Hematopoietic multipotent progenitor cell (in vitro differentiated cells): Measurements from ENCODE around the gene SELPLG. TPM values are rescaled to one million over a fixed set of nuclear protein-coding genes. Genes with fewer than 3 reads are reported as not detected.

Experiments
- DNase-seq, 3 donors: peaks; one replicate each; pipeline ENCODE4 v3.0.0-alpha.2; 2011 to 2015; ENCODE audit warnings: low read depth in 2 of 3, low spot score in 2 of 3
- total RNA-seq: library from RNA; depleted of rRNA; stranded (reverse); fragments of >200 nt; gene quantifications from one replicate; pipeline ENCODE4 v1.2.3, GENCODE V29; 2012

The SELPLG gene
- total RNA-seq, 1 donor: 103 TPM

DNA sequence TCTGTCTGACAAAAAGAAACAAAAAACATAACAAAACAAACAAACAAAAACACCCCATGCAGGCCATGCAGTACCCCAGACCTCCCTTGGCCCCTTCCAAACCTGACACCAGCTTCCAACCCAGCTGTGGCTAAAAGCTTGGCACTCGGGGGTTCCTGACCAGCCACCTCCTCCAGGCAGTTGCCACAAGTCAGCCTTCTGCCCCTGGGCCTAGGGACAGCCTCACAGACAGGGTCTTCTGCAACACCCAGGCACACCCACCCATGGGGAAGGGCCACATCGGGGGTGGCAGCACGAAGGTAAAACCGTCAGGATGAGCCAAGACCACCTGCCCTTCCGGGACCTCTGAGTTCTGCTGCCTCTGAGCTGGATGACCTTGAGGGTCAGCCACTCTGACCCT, 25.1 kb downstream of the SELPLG start:
- no peak for DNase-seq

DNA sequence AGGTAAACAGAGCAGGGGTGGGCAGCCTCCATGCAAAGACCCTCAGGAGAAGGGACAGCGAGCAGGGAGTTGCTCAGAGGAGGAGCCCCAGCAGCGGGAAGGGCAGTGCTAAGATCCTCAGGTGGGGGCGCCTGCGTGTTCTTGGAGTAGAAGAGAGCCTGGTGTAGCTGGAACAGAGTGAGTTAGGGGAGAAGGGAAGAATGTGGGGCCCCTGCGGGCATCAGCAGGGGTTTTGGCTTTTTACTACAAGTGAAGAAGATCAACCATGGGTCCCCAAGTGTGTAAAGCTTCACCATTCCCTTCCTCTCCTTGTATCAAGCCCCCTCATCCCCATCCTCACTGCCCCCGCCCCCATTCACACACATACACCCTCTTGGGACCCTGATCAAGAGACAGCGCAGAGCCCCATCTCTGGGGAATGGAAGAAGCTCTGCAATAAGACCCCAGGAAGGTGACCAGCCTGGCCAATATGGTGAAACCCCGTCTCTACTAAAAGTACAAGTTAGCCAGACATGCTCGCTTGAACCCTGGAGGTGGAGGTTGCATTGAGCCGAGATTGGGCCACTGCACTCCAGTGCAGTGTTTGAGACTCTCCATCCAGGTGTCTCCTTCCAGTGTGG, 25.6 kb downstream of the SELPLG start:
- no peak for DNase-seq

DNA sequence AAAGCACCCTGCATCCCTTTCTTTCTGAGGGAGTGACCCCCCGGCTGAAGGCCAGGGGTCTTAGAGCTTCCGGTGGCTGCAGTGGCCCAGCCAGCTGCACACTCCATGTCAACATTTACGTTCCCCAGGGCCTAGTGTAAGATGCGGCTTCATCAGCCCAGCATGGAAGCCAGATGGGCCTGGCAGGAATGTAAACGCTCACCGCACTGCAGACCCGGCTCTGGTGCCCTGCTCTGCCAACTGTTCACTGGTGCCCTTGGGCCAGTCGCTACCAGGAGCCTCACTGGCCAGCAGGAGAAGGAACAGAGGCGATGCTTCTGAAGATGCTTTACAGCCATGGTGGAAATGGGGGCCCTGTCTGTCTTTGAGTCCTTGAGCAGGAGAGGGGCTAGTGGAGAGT, 27.2 kb downstream of the SELPLG start:
- DNase-seq: no peak

DNA sequence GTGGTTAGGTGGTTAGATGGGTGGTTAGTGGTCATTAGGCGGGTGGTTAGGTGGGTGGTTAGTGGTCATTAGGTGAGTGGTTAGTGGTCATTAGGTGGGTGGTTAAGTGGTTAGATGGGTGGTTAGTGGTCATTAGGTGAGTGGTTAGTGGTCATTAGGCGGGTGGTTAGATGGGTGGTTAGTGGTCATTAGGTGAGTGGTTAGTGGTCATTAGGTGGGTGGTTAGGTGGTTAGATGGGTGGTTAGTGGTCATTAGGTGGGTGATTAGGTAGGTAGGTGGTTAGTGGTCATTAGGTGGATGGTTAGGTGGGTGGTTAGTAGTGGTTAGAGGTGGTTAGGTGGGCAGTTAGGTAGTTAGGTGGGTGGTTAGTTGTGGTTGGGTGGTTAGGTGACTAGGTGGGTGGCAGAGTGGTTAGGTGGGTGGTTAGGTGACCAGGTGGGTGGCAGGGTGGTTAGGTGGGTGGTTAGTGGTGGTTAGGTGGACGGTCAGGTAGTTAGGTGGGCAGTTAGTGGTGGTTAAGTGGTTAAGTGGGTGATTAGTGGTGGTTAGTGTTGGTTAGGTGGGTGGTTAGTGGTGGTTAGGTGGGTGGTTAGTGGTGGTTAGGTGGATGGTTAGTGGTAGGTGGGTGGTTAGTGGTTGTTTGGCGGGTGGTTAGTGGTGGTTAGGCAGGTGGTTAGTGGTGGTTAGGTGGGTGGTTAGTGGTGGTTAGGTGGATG, 27.8 kb downstream of the SELPLG start:
- DNase-seq: no peak

DNA sequence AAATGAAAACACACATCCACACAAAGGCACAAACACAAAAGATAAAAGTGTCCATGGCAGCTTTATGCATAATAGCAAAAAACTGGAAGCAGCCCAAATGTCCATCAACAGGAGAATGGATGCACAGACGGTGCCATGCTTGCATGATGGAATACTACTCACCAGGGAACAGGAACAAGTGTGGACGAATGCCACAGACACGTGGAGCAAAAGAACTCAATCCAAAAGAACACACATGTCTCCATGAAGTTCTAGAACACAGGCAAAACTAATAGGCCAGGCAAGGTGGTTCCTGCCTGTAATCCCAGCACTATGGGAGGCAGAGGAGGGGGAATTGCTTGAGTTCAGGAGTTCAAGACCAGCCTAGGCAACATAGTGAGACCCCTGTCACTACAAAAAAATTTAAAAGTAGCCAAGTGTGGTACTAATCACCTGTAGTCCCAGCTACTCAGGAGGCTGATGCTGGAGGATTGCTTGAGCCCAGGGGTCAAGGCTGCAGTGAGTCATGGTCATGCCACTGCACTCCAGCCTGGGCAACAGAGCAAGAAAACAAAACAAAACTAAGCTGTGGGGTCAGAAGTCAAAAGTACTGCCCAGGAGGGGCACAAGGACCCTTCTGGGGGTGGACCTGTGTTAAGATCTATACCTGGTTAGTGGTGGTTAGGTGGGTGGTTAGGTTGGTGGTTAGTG, 28.5 kb downstream of the SELPLG start:
- peak in 1 of 3 donors; percentile 23 for DNase-seq

DNA sequence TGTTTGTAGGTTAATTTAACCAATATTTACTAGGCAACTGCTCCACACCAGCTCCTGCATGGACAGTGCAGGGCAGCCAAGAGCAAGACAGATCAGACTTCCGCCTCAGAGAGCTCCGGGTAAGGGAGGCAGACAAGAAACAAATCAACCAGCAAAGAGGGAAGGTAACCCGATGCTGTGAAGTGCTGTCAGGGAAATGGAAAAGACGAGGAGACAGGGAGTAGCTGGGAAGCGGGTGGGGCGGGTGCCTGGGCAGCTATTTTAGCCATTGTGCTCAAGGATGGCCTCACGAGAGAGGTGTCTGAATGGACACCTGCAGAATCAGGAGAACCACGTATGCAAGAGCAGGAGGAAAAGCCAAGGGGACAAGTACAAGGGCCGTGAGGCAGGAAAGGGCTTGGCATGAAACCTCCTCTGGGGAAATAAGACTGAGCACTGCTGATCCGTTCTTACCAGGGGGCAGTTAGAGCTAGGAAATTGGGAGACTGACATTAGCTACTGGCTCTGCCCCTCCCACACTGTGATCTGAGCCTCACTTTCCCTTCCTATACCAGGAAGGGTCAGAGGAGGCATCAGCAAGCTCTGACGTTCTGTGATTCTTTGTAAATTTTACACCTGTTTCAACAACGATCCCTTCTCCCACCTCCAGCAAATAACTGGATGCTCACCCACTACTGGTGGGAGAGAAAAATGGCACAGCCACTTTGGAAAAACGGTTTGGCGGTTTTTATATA, 29.3 kb downstream of the SELPLG start:
- no peak for DNase-seq

DNA sequence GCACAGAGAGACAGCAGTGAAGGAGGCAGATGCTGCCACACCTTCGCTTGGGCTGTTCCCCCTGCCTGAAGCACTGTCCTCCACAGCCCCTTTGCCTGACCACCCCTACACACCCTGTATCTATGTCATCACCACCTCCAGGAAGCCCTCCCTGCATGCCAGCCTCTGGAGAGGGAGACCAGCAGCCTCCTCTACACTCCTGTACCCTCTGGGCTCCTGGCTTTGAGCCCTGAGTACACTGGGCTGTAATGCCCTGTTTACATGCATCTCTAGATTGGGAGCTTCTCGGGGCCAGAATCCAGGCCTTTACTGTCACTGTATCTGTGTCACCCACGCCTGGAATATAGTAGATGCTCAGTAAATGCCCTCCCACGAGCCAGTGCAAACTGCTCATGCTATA, 30.0 kb downstream of the SELPLG start:
- no peak for DNase-seq

DNA sequence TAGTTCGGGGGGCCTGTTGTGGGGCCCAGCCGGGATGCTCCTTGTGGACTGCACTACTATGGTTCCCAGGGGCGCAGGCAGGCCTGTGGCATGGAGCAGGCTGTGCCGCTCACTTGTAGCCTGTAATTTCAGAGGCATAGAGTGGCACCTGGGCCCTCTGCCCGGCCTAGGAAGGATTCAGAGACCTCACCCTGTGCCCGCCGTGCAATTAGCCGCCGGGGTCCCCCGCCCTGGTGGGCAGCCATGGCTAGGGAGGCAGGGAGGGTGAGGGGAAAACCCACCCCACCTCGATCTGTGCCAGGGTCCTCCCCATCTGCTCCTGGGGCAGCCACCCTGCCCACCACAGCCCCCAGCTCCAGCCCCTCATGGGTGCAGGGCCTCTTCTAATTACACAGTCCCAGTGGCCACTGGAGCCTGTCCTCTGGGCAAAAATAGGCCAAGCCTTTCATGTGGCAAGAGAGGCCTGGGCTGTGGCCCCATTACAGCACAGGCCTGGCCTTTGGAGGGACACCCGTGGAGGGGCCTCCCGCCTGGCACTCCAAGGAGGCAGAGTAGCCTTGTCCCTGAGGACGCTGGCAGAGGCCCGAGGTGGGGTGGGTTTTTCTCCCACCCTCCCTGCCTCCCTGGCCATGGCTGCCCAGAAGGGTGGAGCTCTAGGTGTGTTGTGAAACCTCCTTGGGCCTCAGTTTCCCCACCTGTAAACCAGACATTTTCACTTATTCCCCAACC, 30.6 kb downstream of the SELPLG start:
- DNase-seq: no peak

DNA sequence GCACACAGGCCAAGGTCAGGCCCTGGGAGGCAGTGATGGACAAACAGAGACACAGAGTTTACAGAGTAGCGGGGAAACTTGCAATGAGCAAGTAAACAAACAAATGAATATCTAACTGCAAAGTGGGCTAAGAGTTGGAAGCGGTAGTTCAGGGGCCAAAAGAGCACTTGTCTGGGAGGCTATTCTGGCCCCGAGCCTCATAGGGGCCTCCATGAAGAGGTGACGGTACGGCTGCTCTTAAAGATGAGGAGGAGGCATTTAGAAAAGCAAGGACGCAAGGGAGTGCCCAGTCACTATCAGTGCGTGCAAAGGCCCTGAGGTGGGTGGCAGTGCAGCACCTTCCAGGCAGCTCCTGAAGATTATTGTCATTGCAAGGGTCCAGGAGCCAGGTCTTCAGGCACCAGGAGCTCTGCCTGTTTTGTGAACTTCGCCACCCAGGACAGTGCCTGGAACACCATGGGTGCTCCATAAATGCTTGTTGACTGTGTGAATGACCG, 31.4 kb downstream of the SELPLG start:
- DNase-seq: no peak

DNA sequence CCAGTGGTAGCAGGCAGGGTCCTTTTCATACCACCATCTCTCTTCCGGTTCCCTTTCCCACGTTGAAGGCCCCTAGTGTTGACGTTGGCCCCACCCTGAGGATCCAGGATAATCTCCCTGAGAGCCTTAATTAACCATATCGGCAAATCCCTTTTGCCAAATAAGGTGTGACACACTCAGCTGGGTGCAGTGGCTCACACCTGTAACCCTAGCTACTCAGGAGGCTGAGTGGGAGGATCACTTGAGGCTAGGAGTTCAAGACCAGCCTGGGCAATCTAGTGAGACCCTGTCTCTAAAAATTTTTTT, 33.0 kb downstream of the SELPLG start:
- no peak for DNase-seq

DNA sequence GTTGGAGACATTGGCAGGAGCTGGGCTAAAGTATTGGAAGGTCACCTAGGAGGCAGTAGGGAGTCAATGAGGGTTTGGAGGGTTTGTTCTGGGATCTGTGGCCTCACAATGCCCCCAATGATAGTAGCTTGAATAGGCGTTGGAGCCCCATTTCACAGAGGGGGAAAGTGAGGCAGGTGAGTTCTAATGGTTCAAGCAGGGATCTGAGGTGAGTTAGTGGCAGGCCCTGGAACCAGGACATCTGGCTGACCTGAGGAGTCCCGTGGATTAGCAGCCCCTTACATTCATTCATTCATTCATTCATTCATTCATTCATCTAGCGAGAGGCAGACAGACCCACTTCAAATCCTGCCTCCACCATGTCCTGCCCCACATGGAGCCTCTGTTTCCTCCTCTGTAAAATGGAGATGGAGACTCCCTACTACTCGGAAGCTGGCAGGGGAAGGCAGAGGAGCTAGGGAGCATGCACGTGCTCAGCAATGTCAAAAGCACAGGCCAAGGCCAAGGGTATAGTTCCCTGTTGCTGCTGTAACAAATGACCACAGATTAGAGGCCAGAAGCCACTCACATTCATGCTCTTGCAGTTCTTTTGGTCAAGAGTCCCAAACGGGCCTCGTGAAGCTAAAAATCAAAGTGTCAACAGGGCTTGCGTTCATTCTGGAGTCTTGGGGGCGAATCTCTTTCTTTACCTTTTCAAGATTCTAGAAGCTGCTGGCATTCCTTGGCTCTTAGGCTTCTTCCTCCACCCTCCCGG, 33.6 kb downstream of the SELPLG start:
- no peak for DNase-seq

DNA sequence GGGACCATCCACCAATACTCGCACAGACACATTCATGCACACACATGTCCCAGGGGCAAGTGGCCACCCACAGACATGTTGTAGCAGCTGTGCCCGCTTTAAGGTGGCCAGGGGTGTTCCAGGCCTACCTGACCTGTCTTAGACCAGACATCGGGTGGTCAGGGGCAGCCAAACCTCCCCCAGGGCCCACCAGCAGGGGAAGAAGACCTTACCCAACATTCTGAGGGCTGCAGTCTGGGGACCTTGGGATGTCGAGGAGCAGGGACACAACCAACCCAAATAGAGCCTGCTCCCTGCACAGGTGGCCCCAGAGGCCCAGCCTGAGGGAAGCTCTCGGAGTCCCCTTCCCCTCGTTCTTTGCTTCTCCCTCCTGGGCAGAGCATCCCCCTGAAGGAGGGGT, 34.2 kb downstream of the SELPLG start:
- no peak for DNase-seq

DNA sequence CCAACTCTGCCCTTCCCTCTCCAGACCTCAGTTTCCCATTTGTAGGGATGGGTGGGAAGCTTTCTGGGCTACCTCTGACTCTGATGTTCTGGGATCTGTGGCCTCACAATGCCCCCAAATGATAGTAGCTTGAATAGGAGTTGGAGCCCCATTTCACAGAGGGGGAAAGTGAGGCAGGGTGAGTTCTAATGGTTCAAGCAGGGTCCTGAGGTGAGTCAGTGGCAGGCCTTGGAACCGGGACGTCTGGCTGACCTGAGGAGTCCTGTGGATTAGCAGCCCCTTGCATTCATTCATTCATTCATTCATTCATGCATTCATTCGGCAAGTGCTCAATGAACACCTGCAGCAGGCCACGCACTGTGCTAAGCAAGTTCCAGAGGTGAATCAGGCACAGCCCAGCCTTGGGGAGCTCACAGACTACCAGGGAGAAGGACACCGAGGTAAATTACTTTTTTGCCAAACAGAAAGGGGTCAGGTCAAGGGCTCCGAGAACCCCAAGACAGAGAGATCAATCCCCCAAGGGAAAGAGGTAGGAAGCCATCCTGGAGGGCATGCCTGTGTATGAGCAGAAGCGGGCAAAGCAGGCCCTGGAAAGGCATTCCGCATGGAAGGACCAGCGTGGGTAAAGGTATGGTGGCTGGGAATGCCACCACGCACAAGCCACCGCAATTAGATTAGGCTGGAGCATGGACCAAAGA, 35.0 kb downstream of the SELPLG start:
- DNase-seq: no peak

DNA sequence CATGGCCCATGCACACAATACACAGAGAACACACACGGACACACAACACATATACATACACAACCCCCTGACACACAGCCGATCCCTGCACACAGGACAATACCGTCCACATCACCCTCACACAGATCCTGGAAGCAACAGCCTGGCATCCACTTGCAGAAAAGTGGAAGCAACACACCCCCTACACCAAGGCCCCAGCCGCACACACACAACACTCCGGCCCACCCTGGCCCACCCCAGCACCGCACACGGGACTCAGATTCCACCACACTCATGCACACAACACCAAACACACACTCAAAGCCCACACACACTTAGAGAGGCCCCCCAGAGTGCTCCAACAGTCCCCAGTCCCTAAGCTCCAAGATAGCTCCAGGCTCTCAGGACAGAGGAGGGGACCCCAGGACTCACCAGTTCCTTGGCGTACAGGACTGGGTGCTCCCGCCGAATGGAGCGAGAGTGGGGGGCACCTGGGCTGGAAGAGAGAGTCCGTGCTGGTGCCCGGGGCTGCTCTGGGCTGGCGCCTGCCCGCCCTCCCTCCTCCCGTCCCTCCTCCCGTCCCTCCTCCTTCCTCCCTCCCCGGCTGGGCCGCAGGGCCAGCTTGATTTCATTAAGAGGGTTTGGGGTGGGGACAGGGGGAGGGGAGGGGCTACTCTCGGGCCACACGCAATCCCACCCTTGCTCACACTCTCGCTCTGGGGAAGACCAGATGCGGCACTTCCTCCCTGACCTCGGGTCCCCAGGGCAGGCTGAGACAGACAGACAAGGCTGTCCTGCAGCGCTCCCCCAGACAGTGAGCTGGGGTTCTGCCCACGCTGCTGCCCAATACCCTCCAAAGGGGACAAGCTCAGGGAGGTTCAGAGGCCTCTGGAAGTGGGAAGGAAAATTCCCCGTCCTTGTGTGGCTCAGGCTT, 35.9 kb downstream of the SELPLG start, which contains the start of gene TMEM119:
Gene TMEM119 (minus strand): TSS at position 526 of the 913 bp plus-strand sequence. CDS start 5,701 bp downstream, outside the sequence.
- no peak for DNase-seq

DNA sequence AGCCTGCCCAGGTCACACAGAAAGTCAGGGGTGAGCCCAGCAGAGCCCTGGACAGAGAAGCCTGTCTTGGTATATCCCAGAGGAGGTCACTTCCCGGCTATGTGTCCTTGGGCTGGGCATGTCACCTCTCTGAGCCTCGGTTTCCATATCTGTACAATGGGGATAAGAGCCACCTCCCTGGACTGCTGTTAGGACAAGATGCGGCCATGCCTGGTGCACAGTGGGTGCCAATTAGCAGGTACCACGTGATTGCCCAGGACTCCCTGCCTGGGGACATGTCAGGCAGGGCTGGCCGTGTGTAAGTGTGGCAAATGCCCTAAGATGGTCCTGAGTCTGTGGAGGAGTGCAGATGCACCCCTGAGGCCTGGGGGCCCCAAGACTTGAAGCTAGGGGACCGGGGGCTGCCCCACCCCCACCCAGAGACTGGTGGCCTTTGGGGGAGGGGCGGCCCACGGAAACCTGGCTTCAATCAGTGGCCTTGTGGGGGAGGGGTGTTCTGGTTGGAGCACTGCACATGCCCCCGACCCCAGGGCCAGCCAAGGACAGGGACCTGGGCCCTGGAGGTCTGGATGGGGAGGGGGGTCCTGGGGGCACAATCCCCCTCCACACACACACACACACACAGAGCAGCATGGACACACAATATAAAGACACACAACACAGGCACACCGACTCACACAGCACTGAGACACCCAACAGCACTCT, 36.7 kb downstream of the SELPLG start:
- no peak for DNase-seq

DNA sequence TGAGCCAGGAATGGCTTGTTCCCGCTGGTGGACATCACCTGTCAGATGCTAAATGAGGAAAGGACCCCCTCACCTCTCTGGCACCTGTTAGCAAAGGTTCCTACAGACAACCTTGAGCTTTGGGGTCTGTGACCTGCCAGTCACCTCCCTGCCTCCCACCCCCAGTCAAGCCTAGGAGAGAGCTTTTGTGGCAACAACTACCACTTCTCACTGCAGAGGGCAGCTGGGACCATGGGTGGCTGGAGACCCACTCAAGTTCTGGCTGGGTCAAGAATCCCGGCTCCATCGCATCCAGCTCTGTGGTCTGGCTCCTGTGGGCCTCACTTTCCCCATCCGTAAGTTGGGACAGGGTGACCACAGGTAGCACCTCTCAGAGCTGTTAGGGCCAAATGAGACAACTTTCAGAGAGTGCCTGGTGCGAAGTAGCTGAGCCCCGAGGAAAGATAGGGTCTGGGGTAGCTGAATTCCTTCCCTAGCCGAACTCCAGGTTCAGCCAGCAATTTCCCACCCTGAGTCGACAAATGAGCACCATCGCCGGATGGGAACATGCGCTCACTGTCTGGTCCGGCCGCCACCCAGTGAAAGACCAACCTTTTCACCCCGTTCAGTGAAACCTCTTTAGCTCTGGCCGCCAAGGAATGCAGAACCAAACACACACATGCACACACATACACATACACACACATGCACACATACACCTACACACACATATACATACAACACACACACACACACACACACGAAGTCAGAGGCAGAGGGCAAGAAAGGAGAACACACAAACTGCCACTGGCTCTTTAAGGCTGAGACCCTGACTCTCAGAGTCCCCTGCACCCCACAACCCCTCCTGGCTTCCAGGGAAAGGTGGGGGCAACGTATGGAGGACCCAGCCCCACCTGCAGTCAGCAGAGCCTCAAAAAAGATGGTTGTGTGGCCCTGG, 37.7 kb downstream of the SELPLG start:
- no peak for DNase-seq
